Measurements from ENCODE around the gene LPP. TPM values are rescaled to one million over a fixed set of nuclear protein-coding genes. Genes with fewer than 3 reads are reported as not detected.

The LPP gene
- total RNA-seq, 1 donor from 2014 or later = 184 TPM

DNA sequence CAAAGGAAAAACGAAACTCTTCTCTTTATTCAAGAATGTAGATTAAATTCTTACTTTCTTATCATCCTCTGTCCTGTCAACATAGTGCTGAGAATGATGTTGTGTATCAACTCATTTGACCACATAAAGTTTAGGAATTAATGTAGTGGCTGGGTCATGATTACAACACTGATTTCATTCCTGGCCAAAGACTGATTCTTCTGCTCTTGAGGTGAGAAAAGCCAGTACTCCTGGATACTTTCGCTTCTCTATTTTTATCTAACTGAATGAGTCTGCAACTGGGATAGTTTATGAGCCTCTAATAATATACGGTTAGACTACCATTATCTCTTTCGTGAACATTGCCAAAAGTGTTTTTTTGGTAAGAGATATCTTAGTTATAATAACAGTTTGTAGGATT is 173.0 kb downstream of the LPP start:
- Mint-ChIP-seq H3K4me1 (ENCODE audit: unreplicated experiment) (peaks cover 24% of the 10 kb centered on the region), H3K27ac (ENCODE audit: unreplicated experiment) (peak overlapping the region; percentile 7), H3K9me3 (ENCODE audit: unreplicated experiment) (peaks cover 5% of the 10 kb centered on the region), H3K27me3 (ENCODE audit: unreplicated experiment) (no peaks in the 10 kb centered on the region), H3K4me3 (ENCODE audit: unreplicated experiment) (no peak overlapping the region), H3K36me3 (ENCODE audit: unreplicated experiment) (peaks cover 26% of the 10 kb centered on the region)
- TF ChIP-seq, protein P1, sequence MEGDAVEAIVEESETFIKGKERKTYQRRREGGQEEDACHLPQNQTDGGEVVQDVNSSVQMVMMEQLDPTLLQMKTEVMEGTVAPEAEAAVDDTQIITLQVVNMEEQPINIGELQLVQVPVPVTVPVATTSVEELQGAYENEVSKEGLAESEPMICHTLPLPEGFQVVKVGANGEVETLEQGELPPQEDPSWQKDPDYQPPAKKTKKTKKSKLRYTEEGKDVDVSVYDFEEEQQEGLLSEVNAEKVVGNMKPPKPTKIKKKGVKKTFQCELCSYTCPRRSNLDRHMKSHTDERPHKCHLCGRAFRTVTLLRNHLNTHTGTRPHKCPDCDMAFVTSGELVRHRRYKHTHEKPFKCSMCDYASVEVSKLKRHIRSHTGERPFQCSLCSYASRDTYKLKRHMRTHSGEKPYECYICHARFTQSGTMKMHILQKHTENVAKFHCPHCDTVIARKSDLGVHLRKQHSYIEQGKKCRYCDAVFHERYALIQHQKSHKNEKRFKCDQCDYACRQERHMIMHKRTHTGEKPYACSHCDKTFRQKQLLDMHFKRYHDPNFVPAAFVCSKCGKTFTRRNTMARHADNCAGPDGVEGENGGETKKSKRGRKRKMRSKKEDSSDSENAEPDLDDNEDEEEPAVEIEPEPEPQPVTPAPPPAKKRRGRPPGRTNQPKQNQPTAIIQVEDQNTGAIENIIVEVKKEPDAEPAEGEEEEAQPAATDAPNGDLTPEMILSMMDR (IDR thresholded peaks at IDR 0.05) = no peak
- no peak for DNase-seq (ENCODE audit: extremely low spot score, unreplicated experiment)

DNA sequence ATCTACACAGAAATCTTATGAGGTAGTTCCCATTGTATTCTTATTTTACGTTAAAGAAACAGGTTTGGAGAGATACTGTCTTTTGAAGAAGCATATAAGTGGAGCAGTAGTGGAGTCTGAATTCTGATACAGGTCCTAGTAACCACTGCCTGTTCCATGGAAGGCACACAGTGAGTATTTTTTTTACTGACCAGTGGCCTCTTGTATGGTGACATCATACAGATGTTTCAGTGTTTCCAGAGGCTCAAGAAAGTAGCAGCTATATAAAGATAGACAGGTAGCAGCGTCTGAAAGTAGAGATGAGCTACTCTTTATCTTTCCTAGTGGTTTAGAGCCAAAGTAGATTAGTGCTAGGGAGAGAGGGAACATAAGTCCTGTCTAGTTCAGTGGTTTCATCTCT is 173.5 kb downstream of the LPP start:
- peaks cover 5% of the 10 kb centered on the region for H3K9me3 Mint-ChIP-seq (ENCODE audit: unreplicated experiment)
- TF ChIP-seq, protein P1 (IDR thresholded peaks at IDR 0.05) = no peak
- H3K36me3 Mint-ChIP-seq (ENCODE audit: unreplicated experiment) = peaks cover 28% of the 10 kb centered on the region
- DNase-seq (ENCODE audit: extremely low spot score, unreplicated experiment) = no peak
- H3K4me1 Mint-ChIP-seq (ENCODE audit: unreplicated experiment) = peaks cover 23% of the 10 kb centered on the region
- H3K27ac Mint-ChIP-seq (ENCODE audit: unreplicated experiment) = no peak overlapping the region
- no peaks in the 10 kb centered on the region for H3K27me3 Mint-ChIP-seq (ENCODE audit: unreplicated experiment)
- H3K4me3 Mint-ChIP-seq (ENCODE audit: unreplicated experiment) = no peak overlapping the region

DNA sequence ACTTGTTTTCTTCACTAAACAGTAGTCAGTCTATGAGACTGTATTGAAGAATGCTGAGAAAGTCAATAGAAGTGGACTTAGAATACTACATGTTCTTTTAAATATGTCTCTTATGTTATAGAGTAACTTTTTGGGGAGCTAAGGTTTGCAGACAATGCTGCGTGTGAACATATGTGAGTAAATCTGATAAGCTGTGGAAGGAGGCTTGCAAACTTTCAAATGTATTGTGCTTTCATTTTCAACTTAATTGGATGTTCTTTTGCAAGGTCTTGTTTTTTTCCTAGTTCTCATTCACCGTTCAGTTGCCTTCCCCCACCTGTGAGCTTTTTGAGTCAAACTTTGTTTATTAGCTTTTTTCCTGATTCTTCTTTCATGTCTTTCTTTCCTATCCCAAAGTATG is 176.2 kb downstream of the LPP start:
- H3K4me1 Mint-ChIP-seq (ENCODE audit: unreplicated experiment) = peaks cover 28% of the 10 kb centered on the region
- no peak for DNase-seq (ENCODE audit: extremely low spot score, unreplicated experiment)
- peak overlapping the region; percentile 36 for H3K27ac Mint-ChIP-seq (ENCODE audit: unreplicated experiment)
- peaks cover 23% of the 10 kb centered on the region for H3K36me3 Mint-ChIP-seq (ENCODE audit: unreplicated experiment)
- H3K4me3 Mint-ChIP-seq (ENCODE audit: unreplicated experiment) = no peak overlapping the region
- H3K9me3 Mint-ChIP-seq (ENCODE audit: unreplicated experiment) = peaks cover 5% of the 10 kb centered on the region
- TF ChIP-seq, protein P1 (IDR thresholded peaks at IDR 0.05) = no peak
- H3K27me3 Mint-ChIP-seq (ENCODE audit: unreplicated experiment) = no peaks in the 10 kb centered on the region

DNA sequence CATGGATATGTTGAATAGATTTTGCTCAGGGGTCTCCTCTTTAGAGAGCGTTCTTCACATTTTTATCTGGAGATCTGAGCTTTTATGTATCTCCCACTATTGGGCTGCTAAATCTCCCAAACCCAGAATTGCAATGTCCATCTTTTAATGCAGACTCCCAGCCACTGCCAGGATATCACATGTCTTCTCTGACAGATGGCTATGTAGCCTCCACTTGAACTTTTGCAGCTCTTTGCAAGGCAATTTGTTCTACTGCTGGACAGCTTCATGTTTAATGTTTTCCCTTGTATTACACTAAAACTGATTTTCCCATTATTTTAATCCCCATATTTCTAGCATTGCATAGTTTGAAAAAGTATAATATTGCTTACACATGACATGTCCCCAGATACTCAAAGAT is 177.2 kb downstream of the LPP start:
- H3K4me1 Mint-ChIP-seq (ENCODE audit: unreplicated experiment) = peaks cover 32% of the 10 kb centered on the region
- H3K27ac Mint-ChIP-seq (ENCODE audit: unreplicated experiment) = no peak overlapping the region
- peaks cover 5% of the 10 kb centered on the region for H3K9me3 Mint-ChIP-seq (ENCODE audit: unreplicated experiment)
- TF ChIP-seq, protein P1 (IDR thresholded peaks at IDR 0.05) = no peak
- DNase-seq (ENCODE audit: extremely low spot score, unreplicated experiment) = no peak
- peaks cover 15% of the 10 kb centered on the region for H3K36me3 Mint-ChIP-seq (ENCODE audit: unreplicated experiment)
- H3K27me3 Mint-ChIP-seq (ENCODE audit: unreplicated experiment) = no peaks in the 10 kb centered on the region
- H3K4me3 Mint-ChIP-seq (ENCODE audit: unreplicated experiment) = no peak overlapping the region

- TF ChIP-seq, protein P1 (IDR thresholded peaks at IDR 0.05) = no peak
- Mint-ChIP-seq H3K36me3 (ENCODE audit: unreplicated experiment) (peaks cover 12% of the 10 kb centered on the region), H3K27me3 (ENCODE audit: unreplicated experiment) (no peaks in the 10 kb centered on the region), H3K4me3 (ENCODE audit: unreplicated experiment) (no peak overlapping the region), H3K4me1 (ENCODE audit: unreplicated experiment) (peaks cover 37% of the 10 kb centered on the region), H3K27ac (ENCODE audit: unreplicated experiment) (no peak overlapping the region), H3K9me3 (ENCODE audit: unreplicated experiment) (peaks cover 5% of the 10 kb centered on the region)
- no peak for DNase-seq (ENCODE audit: extremely low spot score, unreplicated experiment)
These were observed 178.1 kb downstream of the LPP start for GRCh38 chr3:188332085-188332484.

Data from osteocyte (in vitro differentiated cells).